ENCODE results near the gene ARHGAP27. TPM values are rescaled to one million over a fixed set of nuclear protein-coding genes. Genes with fewer than 3 reads are reported as not detected.

The ARHGAP27 gene
- total and polyA plus RNA-seq, 2 of the 13 experiments (the other 11 are each of a cell fraction or from before 2014, with no cell fraction given) = 15.5 to 18.9 TPM

GRCh38 chr17:45428050-45428617, 4.5 kb downstream of the ARHGAP27 start (continued):
- TF ChIP-seq E2F5 (CRISPR knock-in tag; conservative IDR thresholded peaks at IDR 0.05) = no peak
- TF ChIP-seq NCOA2 (CRISPR knock-in tag; IDR thresholded peaks at IDR 0.05) = peak; percentile 57; the same call in 1 of the 2 replicates
- no peak for TF ChIP-seq ZNF44 (CRISPR knock-in tag; IDR thresholded peaks at IDR 0.05)
- no peak for TF ChIP-seq PITX1 (CRISPR knock-in tag; IDR thresholded peaks at IDR 0.05)
- TF ChIP-seq TMF1 (CRISPR knock-in tag; IDR thresholded peaks at IDR 0.05; ENCODE audit: low read depth) = no peak
- no peak for TF ChIP-seq ZNF530 (CRISPR knock-in tag; IDR thresholded peaks at IDR 0.05; ENCODE audit: low read depth)
- TF ChIP-seq HOXA3 (CRISPR knock-in tag; IDR thresholded peaks at IDR 0.05) = peak; percentile 70
- no peak for TF ChIP-seq ZNF382 (CRISPR knock-in tag; IDR thresholded peaks at IDR 0.05; ENCODE audit: borderline replicate concordance)
- no peak for TF ChIP-seq ATF6 (CRISPR knock-in tag; conservative IDR thresholded peaks at IDR 0.05)
- TF ChIP-seq ATRX (CRISPR knock-in tag; IDR thresholded peaks at IDR 0.05; ENCODE audit: borderline replicate concordance) = no peak
- no peak for TF ChIP-seq HOXA9 (CRISPR knock-in tag; IDR thresholded peaks at IDR 0.05; ENCODE audit: borderline replicate concordance)
- TF ChIP-seq AKAP8 (CRISPR knock-in tag; IDR thresholded peaks at IDR 0.05) = no peak
- TF ChIP-seq ZBTB14 (CRISPR knock-in tag; IDR thresholded peaks at IDR 0.05) = no peak
- TF ChIP-seq ZNF512 (CRISPR knock-in tag; IDR thresholded peaks at IDR 0.05) = no peak
- TF ChIP-seq ZNF576 (CRISPR knock-in tag; IDR thresholded peaks at IDR 0.05) = no peak
- TF ChIP-seq ZNF709 (CRISPR knock-in tag; IDR thresholded peaks at IDR 0.05) = no peak
- TF ChIP-seq ZNF761 (CRISPR knock-in tag; conservative IDR thresholded peaks at IDR 0.05) = no peak
- TF ChIP-seq ZNF841 (CRISPR knock-in tag; IDR thresholded peaks at IDR 0.05; ENCODE audit: borderline replicate concordance) = no peak

All from HepG2 (cell line).